ENCODE measurements around the gene MYO10. TPM values are rescaled to one million over a fixed set of nuclear protein-coding genes. Genes with fewer than 3 reads are reported as not detected.

MYO10 gene
- total RNA-seq, 1 experiment from 2014 or later = 89.8 TPM

DNA sequence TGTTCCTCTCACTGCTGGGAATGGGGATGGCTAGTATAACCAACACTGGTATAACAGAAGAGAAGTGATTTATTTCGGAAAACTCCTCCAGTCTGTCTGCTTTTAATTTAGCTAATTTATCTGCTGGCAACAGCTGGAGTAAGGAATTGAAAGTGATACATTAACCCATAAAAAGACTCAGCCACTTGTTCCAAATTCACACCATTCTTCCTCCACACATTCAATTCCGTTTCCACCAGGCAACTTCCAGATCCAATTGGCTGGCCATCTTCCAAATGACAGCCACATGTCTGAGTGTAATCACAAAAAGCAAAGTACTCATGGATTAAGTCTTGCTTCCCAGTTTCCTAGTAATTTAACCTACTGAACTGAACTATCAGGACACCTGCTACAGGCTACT lies 242.2 kb downstream of the MYO10 start:
- no peak for DNase-seq (ENCODE audit: low spot score)
- Mint-ChIP-seq H3K9me3 (no peaks in the 10 kb centered on the region), H3K27me3 (ENCODE audit: low read depth) (no peaks in the 10 kb centered on the region), H3K4me3 (no peak overlapping the region), H3K36me3 (peaks cover 63% of the 10 kb centered on the region), H3K4me1 (peaks cover 6% of the 10 kb centered on the region; the same call in 1 of the 2 replicates), H3K27ac (peak overlapping the region; percentile 90)
- ChIA-PET POLR2A (interaction anchor here (1.0 to 1.3 kb wide), 2 partner anchors 13 to 46 kb away, joined by 4 to 6 read pairs; no protein-coding TSS in a partner anchor), CTCF (no interaction called here)
- TF ChIP-seq MAX (CRISPR knock-in tag; IDR thresholded peaks at IDR 0.05) = no peak
- TF ChIP-seq, protein P1, sequence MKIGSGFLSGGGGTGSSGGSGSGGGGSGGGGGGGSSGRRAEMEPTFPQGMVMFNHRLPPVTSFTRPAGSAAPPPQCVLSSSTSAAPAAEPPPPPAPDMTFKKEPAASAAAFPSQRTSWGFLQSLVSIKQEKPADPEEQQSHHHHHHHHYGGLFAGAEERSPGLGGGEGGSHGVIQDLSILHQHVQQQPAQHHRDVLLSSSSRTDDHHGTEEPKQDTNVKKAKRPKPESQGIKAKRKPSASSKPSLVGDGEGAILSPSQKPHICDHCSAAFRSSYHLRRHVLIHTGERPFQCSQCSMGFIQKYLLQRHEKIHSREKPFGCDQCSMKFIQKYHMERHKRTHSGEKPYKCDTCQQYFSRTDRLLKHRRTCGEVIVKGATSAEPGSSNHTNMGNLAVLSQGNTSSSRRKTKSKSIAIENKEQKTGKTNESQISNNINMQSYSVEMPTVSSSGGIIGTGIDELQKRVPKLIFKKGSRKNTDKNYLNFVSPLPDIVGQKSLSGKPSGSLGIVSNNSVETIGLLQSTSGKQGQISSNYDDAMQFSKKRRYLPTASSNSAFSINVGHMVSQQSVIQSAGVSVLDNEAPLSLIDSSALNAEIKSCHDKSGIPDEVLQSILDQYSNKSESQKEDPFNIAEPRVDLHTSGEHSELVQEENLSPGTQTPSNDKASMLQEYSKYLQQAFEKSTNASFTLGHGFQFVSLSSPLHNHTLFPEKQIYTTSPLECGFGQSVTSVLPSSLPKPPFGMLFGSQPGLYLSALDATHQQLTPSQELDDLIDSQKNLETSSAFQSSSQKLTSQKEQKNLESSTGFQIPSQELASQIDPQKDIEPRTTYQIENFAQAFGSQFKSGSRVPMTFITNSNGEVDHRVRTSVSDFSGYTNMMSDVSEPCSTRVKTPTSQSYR (CRISPR knock-in tag; IDR thresholded peaks at IDR 0.05) = no peak
- TF ChIP-seq ZBTB21 (CRISPR knock-in tag; IDR thresholded peaks at IDR 0.05; ENCODE audit: borderline replicate concordance) = no peak
- TF ChIP-seq SMAD3 (CRISPR knock-in tag; IDR thresholded peaks at IDR 0.05; ENCODE audit: borderline replicate concordance) = no peak
- TF ChIP-seq ZNF138 (CRISPR knock-in tag; conservative IDR thresholded peaks at IDR 0.05) = no peak
- TF ChIP-seq KAT7 (CRISPR knock-in tag; IDR thresholded peaks at IDR 0.05; ENCODE audit: borderline replicate concordance) = no peak
- no peak for TF ChIP-seq ZMAT4 (CRISPR knock-in tag; IDR thresholded peaks at IDR 0.05)
- TF ChIP-seq USF2 (CRISPR knock-in tag; IDR thresholded peaks at IDR 0.05) = no peak
- TF ChIP-seq, protein P2, sequence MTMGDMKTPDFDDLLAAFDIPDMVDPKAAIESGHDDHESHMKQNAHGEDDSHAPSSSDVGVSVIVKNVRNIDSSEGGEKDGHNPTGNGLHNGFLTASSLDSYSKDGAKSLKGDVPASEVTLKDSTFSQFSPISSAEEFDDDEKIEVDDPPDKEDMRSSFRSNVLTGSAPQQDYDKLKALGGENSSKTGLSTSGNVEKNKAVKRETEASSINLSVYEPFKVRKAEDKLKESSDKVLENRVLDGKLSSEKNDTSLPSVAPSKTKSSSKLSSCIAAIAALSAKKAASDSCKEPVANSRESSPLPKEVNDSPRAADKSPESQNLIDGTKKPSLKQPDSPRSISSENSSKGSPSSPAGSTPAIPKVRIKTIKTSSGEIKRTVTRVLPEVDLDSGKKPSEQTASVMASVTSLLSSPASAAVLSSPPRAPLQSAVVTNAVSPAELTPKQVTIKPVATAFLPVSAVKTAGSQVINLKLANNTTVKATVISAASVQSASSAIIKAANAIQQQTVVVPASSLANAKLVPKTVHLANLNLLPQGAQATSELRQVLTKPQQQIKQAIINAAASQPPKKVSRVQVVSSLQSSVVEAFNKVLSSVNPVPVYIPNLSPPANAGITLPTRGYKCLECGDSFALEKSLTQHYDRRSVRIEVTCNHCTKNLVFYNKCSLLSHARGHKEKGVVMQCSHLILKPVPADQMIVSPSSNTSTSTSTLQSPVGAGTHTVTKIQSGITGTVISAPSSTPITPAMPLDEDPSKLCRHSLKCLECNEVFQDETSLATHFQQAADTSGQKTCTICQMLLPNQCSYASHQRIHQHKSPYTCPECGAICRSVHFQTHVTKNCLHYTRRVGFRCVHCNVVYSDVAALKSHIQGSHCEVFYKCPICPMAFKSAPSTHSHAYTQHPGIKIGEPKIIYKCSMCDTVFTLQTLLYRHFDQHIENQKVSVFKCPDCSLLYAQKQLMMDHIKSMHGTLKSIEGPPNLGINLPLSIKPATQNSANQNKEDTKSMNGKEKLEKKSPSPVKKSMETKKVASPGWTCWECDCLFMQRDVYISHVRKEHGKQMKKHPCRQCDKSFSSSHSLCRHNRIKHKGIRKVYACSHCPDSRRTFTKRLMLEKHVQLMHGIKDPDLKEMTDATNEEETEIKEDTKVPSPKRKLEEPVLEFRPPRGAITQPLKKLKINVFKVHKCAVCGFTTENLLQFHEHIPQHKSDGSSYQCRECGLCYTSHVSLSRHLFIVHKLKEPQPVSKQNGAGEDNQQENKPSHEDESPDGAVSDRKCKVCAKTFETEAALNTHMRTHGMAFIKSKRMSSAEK (CRISPR knock-in tag; IDR thresholded peaks at IDR 0.05; ENCODE audit: borderline replicate concordance) = no peak
- no peak for TF ChIP-seq NFYB (CRISPR knock-in tag; conservative IDR thresholded peaks at IDR 0.05; ENCODE audit: low read depth)
- TF ChIP-seq ZNF317 (CRISPR knock-in tag; IDR thresholded peaks at IDR 0.05; ENCODE audit: borderline replicate concordance, low read depth) = no peak
- no peak for TF ChIP-seq E2F5 (CRISPR knock-in tag; IDR thresholded peaks at IDR 0.05)
- TF ChIP-seq, protein P3, sequence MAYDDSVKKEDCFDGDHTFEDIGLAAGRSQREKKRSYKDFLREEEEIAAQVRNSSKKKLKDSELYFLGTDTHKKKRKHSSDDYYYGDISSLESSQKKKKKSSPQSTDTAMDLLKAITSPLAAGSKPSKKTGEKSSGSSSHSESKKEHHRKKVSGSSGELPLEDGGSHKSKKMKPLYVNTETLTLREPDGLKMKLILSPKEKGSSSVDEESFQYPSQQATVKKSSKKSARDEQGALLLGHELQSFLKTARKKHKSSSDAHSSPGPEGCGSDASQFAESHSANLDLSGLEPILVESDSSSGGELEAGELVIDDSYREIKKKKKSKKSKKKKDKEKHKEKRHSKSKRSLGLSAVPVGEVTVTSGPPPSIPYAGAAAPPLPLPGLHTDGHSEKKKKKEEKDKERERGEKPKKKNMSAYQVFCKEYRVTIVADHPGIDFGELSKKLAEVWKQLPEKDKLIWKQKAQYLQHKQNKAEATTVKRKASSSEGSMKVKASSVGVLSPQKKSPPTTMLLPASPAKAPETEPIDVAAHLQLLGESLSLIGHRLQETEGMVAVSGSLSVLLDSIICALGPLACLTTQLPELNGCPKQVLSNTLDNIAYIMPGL (CRISPR knock-in tag; IDR thresholded peaks at IDR 0.05) = no peak
- TF ChIP-seq ELF4 (CRISPR knock-in tag; IDR thresholded peaks at IDR 0.05; ENCODE audit: low read depth) = no peak
- ATAC-seq = no peak
